ENCODE results near the gene ADAMTS20.

DNA sequence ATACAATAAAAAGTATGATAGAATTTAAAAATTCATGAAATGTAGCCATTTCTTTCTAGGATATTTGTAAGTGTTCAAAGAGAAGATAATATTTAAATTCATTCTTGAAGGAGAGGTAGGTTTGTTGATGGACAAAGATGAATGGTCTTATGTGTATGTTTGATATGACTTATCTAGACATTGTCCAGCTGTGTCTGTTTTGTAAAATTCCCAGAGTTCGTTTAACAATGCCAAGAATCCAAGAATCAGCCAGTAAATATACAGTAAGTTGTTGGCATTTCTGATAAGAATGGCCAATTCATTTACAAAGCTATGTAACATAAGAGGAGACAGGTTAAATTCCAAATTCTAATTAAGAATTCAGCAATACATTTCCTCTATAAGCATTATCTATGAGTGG lies 150.9 kb downstream of the ADAMTS20 start:
- TF ChIP-seq POLR2A (IDR thresholded peaks at IDR 0.05; ENCODE audit: low read depth, low read length) = no peak
- TF ChIP-seq, protein P1, sequence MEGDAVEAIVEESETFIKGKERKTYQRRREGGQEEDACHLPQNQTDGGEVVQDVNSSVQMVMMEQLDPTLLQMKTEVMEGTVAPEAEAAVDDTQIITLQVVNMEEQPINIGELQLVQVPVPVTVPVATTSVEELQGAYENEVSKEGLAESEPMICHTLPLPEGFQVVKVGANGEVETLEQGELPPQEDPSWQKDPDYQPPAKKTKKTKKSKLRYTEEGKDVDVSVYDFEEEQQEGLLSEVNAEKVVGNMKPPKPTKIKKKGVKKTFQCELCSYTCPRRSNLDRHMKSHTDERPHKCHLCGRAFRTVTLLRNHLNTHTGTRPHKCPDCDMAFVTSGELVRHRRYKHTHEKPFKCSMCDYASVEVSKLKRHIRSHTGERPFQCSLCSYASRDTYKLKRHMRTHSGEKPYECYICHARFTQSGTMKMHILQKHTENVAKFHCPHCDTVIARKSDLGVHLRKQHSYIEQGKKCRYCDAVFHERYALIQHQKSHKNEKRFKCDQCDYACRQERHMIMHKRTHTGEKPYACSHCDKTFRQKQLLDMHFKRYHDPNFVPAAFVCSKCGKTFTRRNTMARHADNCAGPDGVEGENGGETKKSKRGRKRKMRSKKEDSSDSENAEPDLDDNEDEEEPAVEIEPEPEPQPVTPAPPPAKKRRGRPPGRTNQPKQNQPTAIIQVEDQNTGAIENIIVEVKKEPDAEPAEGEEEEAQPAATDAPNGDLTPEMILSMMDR (IDR thresholded peaks at IDR 0.05; ENCODE audit: extremely low read depth in 1 of 2, insufficient read depth in 1 of 2, low read depth in 1 of 2, low read length in 2 of 2) = no peak
- no peak for TF ChIP-seq EZH2 (IDR thresholded peaks at IDR 0.05; ENCODE audit: borderline replicate concordance, low read depth, low read length, severe bottlenecking)
- TF ChIP-seq POLR2AphosphoS5 (IDR thresholded peaks at IDR 0.05; ENCODE audit: insufficient read depth, low read depth, low read length) = no peak
- TF ChIP-seq, protein P2, sequence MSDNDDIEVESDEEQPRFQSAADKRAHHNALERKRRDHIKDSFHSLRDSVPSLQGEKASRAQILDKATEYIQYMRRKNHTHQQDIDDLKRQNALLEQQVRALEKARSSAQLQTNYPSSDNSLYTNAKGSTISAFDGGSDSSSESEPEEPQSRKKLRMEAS (IDR thresholded peaks at IDR 0.05; ENCODE audit: insufficient read depth, insufficient read length) = no peak
